Upper lobe of left lung (tissue), 4 donors: ENCODE measurements around the gene ULK1.
"Not testable (repeated sequence)": the region's sequence is repeated elsewhere in the genome, so short reads cannot be mapped to it uniquely, and the experiment has no call there.

ENCODE experiments used
- EP300 ChIP-seq, 4 donors: sonication (generic); formaldehyde crosslinking; IDR thresholded peaks; one replicate each; pipeline ENCODE4 v1.5.1; 2017; ENCODE audit warnings: antibody characterized with exemption in 4 of 4, control low read depth in 2 of 4
- POLR2A ChIP-seq, 4 donors: fragments of 450-650 bp; IDR thresholded peaks; one replicate each; pipeline ENCODE4 v1.5.1; 2016 to 2017; ENCODE audit warnings: antibody characterized with exemption in 4 of 4, mild to moderate bottlenecking in 2 of 4
- TF ChIP-seq, protein P1 (sequence below), 6 experiments: fragments of 450-650 bp in 4 of 6; fragments of 200-600 bp in 2 of 6; sonication (generic) in 2 of 6; IDR thresholded peaks; one replicate each; pipeline ENCODE4 v1.5.1; 2016 to 2019; ENCODE audit warnings: antibody characterized with exemption in 6 of 6

DNA sequence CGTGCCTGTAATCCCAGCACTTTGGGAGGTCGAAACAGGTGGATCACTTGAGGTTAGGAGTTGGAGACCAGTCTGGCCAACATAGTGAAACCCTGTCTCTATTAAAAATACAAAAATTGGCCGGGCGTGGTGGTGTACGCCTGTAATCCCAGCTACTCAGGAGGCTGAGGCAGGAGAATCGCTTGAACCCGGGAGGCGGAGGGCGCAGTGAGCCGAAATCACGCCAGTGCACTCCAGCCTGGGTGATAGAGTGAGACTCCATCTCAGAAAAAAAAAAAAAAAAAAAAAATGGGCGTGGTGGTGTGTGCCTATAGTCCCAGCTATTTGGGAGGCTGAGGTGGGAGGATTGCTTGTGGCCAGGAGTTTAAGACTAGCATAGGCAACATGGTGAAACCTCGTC, 60.0 kb downstream of the ULK1 start:
- TF ChIP-seq, protein P1, sequence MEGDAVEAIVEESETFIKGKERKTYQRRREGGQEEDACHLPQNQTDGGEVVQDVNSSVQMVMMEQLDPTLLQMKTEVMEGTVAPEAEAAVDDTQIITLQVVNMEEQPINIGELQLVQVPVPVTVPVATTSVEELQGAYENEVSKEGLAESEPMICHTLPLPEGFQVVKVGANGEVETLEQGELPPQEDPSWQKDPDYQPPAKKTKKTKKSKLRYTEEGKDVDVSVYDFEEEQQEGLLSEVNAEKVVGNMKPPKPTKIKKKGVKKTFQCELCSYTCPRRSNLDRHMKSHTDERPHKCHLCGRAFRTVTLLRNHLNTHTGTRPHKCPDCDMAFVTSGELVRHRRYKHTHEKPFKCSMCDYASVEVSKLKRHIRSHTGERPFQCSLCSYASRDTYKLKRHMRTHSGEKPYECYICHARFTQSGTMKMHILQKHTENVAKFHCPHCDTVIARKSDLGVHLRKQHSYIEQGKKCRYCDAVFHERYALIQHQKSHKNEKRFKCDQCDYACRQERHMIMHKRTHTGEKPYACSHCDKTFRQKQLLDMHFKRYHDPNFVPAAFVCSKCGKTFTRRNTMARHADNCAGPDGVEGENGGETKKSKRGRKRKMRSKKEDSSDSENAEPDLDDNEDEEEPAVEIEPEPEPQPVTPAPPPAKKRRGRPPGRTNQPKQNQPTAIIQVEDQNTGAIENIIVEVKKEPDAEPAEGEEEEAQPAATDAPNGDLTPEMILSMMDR (IDR thresholded peaks at IDR 0.05) = not testable (repeated sequence)
- TF ChIP-seq POLR2A, EP300 (IDR thresholded peaks at IDR 0.05): not testable (repeated sequence)
